ENCODE measurements around the gene RAD51D. TPM values are rescaled to one million over a fixed set of nuclear protein-coding genes. Genes with fewer than 3 reads are reported as not detected.

RAD51D gene
- total RNA-seq, 2 experiments from 2014 or later: 25.6 to 25.9 TPM

- Mint-ChIP-seq H3K4me1 (peaks cover 64% of the 10 kb centered on the region), H3K27ac (peak overlapping the region; percentile 88), H3K4me3 (peak overlapping the region; percentile 89), H3K9me3 (no peaks in the 10 kb centered on the region), H3K36me3 (ENCODE audit: low read depth) (peaks cover 6% of the 10 kb centered on the region), H3K27me3 (no peaks in the 10 kb centered on the region)
- ChIA-PET POLR2A (interaction anchor here (0.6 to 10.7 kb wide), 15 partner anchors 10 to 536 kb away, joined by 3 to 164 read pairs (median 10); partner anchors contain the start of genes CCT6B, LIG3, RAD51D and RFFL), CTCF (interaction anchor here (0.8 to 3.3 kb wide), 7 partner anchors 11 to 65 kb away, joined by 3 to 17 read pairs (median 3); partner anchors contain the start of gene RAD51D)
- DNase-seq: peak; percentile 52
Observed at GRCh38 chr17:35087731-35088355, 31.8 kb downstream of the RAD51D start.

- Mint-ChIP-seq H3K4me1 (peaks cover 72% of the 10 kb centered on the region), H3K4me3 (peak overlapping the region; percentile 89), H3K27me3 (no peaks in the 10 kb centered on the region), H3K9me3 (no peaks in the 10 kb centered on the region), H3K27ac (peak overlapping the region; percentile 88), H3K36me3 (ENCODE audit: low read depth) (peaks cover 6% of the 10 kb centered on the region)
- POLR2A ChIA-PET: interaction anchor here (0.6 to 10.7 kb wide), 12 partner anchors 9 to 537 kb away, joined by 3 to 164 read pairs (median 10); partner anchors contain the start of genes CCT6B, RAD51D, RFFL and ZNF830
- DNase-seq: no peak
- CTCF ChIA-PET: interaction anchor here (1.0 to 3.3 kb wide), 5 partner anchors 10 to 64 kb away, joined by 3 to 17 read pairs (median 12); partner anchors contain the start of gene RAD51D
Observed at GRCh38 chr17:35086931-35087573, 32.6 kb downstream of the RAD51D start.

- POLR2A ChIA-PET: interaction anchor here (1.0 to 10.7 kb wide), 8 partner anchors 12 to 125 kb away, joined by 3 to 164 read pairs (median 8); partner anchors contain the start of genes CCT6B, RFFL and ZNF830
- CTCF ChIA-PET: interaction anchor here (0.6 to 3.3 kb wide), 5 partner anchors 12 to 63 kb away, joined by 3 to 17 read pairs (median 12); partner anchors contain the start of gene RAD51D
- Mint-ChIP-seq H3K4me1 (peaks cover 78% of the 10 kb centered on the region), H3K36me3 (ENCODE audit: low read depth) (peaks cover 6% of the 10 kb centered on the region), H3K27me3 (no peaks in the 10 kb centered on the region), H3K27ac (peak overlapping the region; percentile 88), H3K4me3 (peak overlapping the region; percentile 89), H3K9me3 (no peaks in the 10 kb centered on the region)
- no peak for DNase-seq
Observed at GRCh38 chr17:35086164-35086563, 33.5 kb downstream of the RAD51D start.

- CTCF ChIA-PET: interaction anchor here (1.1 to 3.1 kb wide), 3 partner anchors 10 to 103 kb away, joined by 3 to 12 read pairs (median 3); no protein-coding TSS in a partner anchor
Observed at GRCh38 chr17:35084987-35085386, 34.7 kb downstream of the RAD51D start.

GRCh38 chr17:35083071-35083470, 36.6 kb downstream of the RAD51D start:
- ChIA-PET POLR2A (interaction anchor here (0.7 to 10.7 kb wide), 14 partner anchors 9 to 456 kb away, joined by 3 to 164 read pairs (median 4); partner anchors contain the start of genes RAD51D, RFFL and SLFN5), CTCF (interaction anchor here (0.6 to 4.6 kb wide), 8 partner anchors 9 to 102 kb away, joined by 3 to 37 read pairs (median 8); partner anchors contain the start of gene RFFL)
- Mint-ChIP-seq H3K36me3 (ENCODE audit: low read depth) (peaks cover 20% of the 10 kb centered on the region), H3K27ac (peak overlapping the region; percentile 74), H3K4me3 (no peak overlapping the region), H3K4me1 (peaks cover 86% of the 10 kb centered on the region), H3K27me3 (no peaks in the 10 kb centered on the region), H3K9me3 (no peaks in the 10 kb centered on the region)
- DNase-seq: no peak

More at GRCh38 chr17:35084987-35085386, 34.7 kb downstream of the RAD51D start:
- H3K27me3 Mint-ChIP-seq: no peaks in the 10 kb centered on the region
- peak overlapping the region; percentile 89 for H3K4me3 Mint-ChIP-seq
- no peak for DNase-seq
- POLR2A ChIA-PET: interaction anchor here (0.7 to 10.7 kb wide), 8 partner anchors 11 to 158 kb away, joined by 3 to 164 read pairs (median 4); partner anchors contain the start of genes RFFL and SLFN5
- peak overlapping the region; percentile 60 for H3K27ac Mint-ChIP-seq
- no peaks in the 10 kb centered on the region for H3K9me3 Mint-ChIP-seq
- H3K4me1 Mint-ChIP-seq: peaks cover 82% of the 10 kb centered on the region
- H3K36me3 Mint-ChIP-seq (ENCODE audit: low read depth): peaks cover 9% of the 10 kb centered on the region

GRCh38 chr17:35082073-35082657, 37.5 kb downstream of the RAD51D start:
- POLR2A ChIA-PET: interaction anchor here (0.8 to 10.7 kb wide), 18 partner anchors 8 to 496 kb away, joined by 3 to 164 read pairs (median 3); partner anchors contain the start of genes PEX12, RAD51D, RFFL and SLFN5
- H3K9me3 Mint-ChIP-seq: no peaks in the 10 kb centered on the region
- DNase-seq: no peak
- CTCF ChIA-PET: interaction anchor here (1.3 to 4.6 kb wide), 8 partner anchors 8 to 101 kb away, joined by 3 to 37 read pairs (median 8); partner anchors contain the start of gene RFFL
- peaks cover 25% of the 10 kb centered on the region for H3K36me3 Mint-ChIP-seq (ENCODE audit: low read depth)
- H3K4me3 Mint-ChIP-seq: peak overlapping the region; percentile 34
- H3K27me3 Mint-ChIP-seq: no peaks in the 10 kb centered on the region
- peaks cover 85% of the 10 kb centered on the region for H3K4me1 Mint-ChIP-seq
- peak overlapping the region; percentile 87 for H3K27ac Mint-ChIP-seq

GRCh38 chr17:35081638-35082037, 38.0 kb downstream of the RAD51D start:
- peaks cover 27% of the 10 kb centered on the region for H3K36me3 Mint-ChIP-seq (ENCODE audit: low read depth)
- CTCF ChIA-PET: interaction anchor here (1.7 to 4.6 kb wide), 6 partner anchors 8 to 59 kb away, joined by 7 to 37 read pairs (median 10); partner anchors contain the start of gene RFFL
- no peak overlapping the region for H3K4me3 Mint-ChIP-seq
- no peak for DNase-seq
- POLR2A ChIA-PET: interaction anchor here (0.8 to 10.7 kb wide), 17 partner anchors 8 to 497 kb away, joined by 3 to 164 read pairs (median 4); partner anchors contain the start of genes PEX12, RAD51D, RFFL and SLFN5
- peaks cover 83% of the 10 kb centered on the region for H3K4me1 Mint-ChIP-seq
- peak overlapping the region; percentile 88 for H3K27ac Mint-ChIP-seq
- no peaks in the 10 kb centered on the region for H3K9me3 Mint-ChIP-seq
- H3K27me3 Mint-ChIP-seq: no peaks in the 10 kb centered on the region

GRCh38 chr17:35080536-35080935, 39.1 kb downstream of the RAD51D start:
- CTCF ChIA-PET: interaction anchor here (1.4 to 4.6 kb wide), 5 partner anchors 9 to 82 kb away, joined by 3 to 37 read pairs (median 11); partner anchors contain the start of gene RFFL

GRCh38 chr17:35079547-35080423, 39.9 kb downstream of the RAD51D start:
- ChIA-PET CTCF (interaction anchor here (0.8 to 4.6 kb wide), 6 partner anchors 10 to 83 kb away, joined by 3 to 37 read pairs (median 3); partner anchors contain the start of gene RFFL), POLR2A (interaction anchor here (0.8 to 10.7 kb wide), 13 partner anchors 10 to 499 kb away, joined by 3 to 164 read pairs (median 5); partner anchors contain the start of genes PEX12, RFFL, SLFN12L and SLFN5)
- H3K4me3 Mint-ChIP-seq: peak overlapping the region; percentile 5

More at GRCh38 chr17:35080536-35080935, 39.1 kb downstream of the RAD51D start:
- Mint-ChIP-seq H3K27me3 (no peaks in the 10 kb centered on the region), H3K4me1 (peaks cover 75% of the 10 kb centered on the region), H3K36me3 (ENCODE audit: low read depth) (peaks cover 24% of the 10 kb centered on the region), H3K4me3 (peak overlapping the region; percentile 5), H3K27ac (peak overlapping the region; percentile 88), H3K9me3 (no peaks in the 10 kb centered on the region)
- POLR2A ChIA-PET: interaction anchor here (0.6 to 10.7 kb wide), 15 partner anchors 9 to 498 kb away, joined by 3 to 164 read pairs (median 4); partner anchors contain the start of genes PEX12, RFFL, SLFN12L and SLFN5
- peak; percentile 48 for DNase-seq

GRCh38 chr17:35076874-35077273, 42.8 kb downstream of the RAD51D start:
- H3K27me3 Mint-ChIP-seq: no peaks in the 10 kb centered on the region

More at GRCh38 chr17:35079547-35080423, 39.9 kb downstream of the RAD51D start:
- DNase-seq: no peak
- Mint-ChIP-seq H3K27me3 (no peaks in the 10 kb centered on the region), H3K9me3 (no peaks in the 10 kb centered on the region), H3K36me3 (ENCODE audit: low read depth) (peaks cover 21% of the 10 kb centered on the region), H3K4me1 (peaks cover 75% of the 10 kb centered on the region), H3K27ac (peak overlapping the region; percentile 88)

More at GRCh38 chr17:35076874-35077273, 42.8 kb downstream of the RAD51D start:
- H3K27ac Mint-ChIP-seq: no peak overlapping the region
- H3K36me3 Mint-ChIP-seq (ENCODE audit: low read depth): peaks cover 28% of the 10 kb centered on the region
- ChIA-PET CTCF (interaction anchor here (1.1 to 1.3 kb wide), 2 partner anchors 10 to 11 kb away, joined by 3 read pairs; no protein-coding TSS in a partner anchor), POLR2A (interaction anchor here (1.2 to 6.2 kb wide), 3 partner anchors 11 to 42 kb away, joined by 4 to 49 read pairs (median 11); partner anchors contain the start of gene RFFL)
- no peak overlapping the region for H3K4me3 Mint-ChIP-seq
- no peaks in the 10 kb centered on the region for H3K9me3 Mint-ChIP-seq
- DNase-seq: no peak
- peaks cover 77% of the 10 kb centered on the region for H3K4me1 Mint-ChIP-seq

All from activated CD4-positive, alpha-beta memory T cell treated with anti-CD3 and anti-CD28 coated beads, Interleukin-2, amount 10 ng/mL, durations not matched to agents 7 days and 5 days (primary cell).